Fibroblast of pulmonary artery (primary cell): Measurements from ENCODE around the gene SYVN1.

Experiments
- DNase-seq: peaks from one replicate; pipeline ENCODE4 v3.0.0-alpha.2; 2010; ENCODE audit warnings: low read depth
- H3K4me3 ChIP-seq: replicated peaks from 2 replicates; pipeline ENCODE4 v1.5.1; 2011; ENCODE audit warnings: low read depth, mild to moderate bottlenecking, control low read depth, low read length, moderate library complexity
- CTCF ChIP-seq: IDR thresholded peaks from 2 replicates; pipeline ENCODE4 v1.5.1; 2011; ENCODE audit warnings: mild to moderate bottlenecking, control low read depth, low read length, inconsistent platforms; ENCODE audit errors: missing control alignments

SYVN1 gene

GRCh38 chr11:65172600-65172999 is 38.3 kb upstream of the SYVN1 start:
- H3K4me3 ChIP-seq = no peak overlapping the region
- no peak for DNase-seq
- no peak for TF ChIP-seq CTCF

GRCh38 chr11:65170058-65170534 is 35.8 kb upstream of the SYVN1 start, which contains the start of gene SPDYC:
Gene SPDYC (plus strand): TSS chr11:65170233. CDS start chr11:65171358, 1,125 bp downstream.
- TF ChIP-seq CTCF = no peak
- DNase-seq = no peak
- H3K4me3 ChIP-seq = no peak within 1 kb of the TSS

GRCh38 chr11:65169164-65169641 is 34.9 kb upstream of the SYVN1 start:
- no peak overlapping the region for H3K4me3 ChIP-seq
- peak; percentile 72 for DNase-seq
- no peak for TF ChIP-seq CTCF

GRCh38 chr11:65167656-65168055 is 33.3 kb upstream of the SYVN1 start:
- no peak overlapping the region for H3K4me3 ChIP-seq
- TF ChIP-seq CTCF = no peak
- DNase-seq = no peak

GRCh38 chr11:65166893-65167292 is 32.6 kb upstream of the SYVN1 start:
- DNase-seq = no peak
- H3K4me3 ChIP-seq = no peak overlapping the region
- TF ChIP-seq CTCF = no peak

- no peak for DNase-seq
- TF ChIP-seq CTCF = no peak
Measured at GRCh38 chr11:65165410-65166317, 31.3 kb upstream of the SYVN1 start.

More at GRCh38 chr11:65165410-65166317, 31.3 kb upstream of the SYVN1 start:
- H3K4me3 ChIP-seq = no peak overlapping the region
